Fibroblast of skin of back (primary cell): Measurements from ENCODE around the gene CAPN12.
A peak's percentile ranks its signal among the peaks of the same experiment; 100 is the strongest.
"Not testable (repeated sequence)": the region's sequence is repeated elsewhere in the genome, so short reads cannot be mapped to it uniquely, and the experiment has no call there.

Source experiments
- DNase-seq: peaks from one replicate; pipeline ENCODE4 v3.0.0-alpha.2; 2013

Gene CAPN12

GRCh38 chr19:38770949-38771275 is 26.6 kb upstream of the CAPN12 start:
- not testable (repeated sequence) for DNase-seq

- DNase-seq, result not testable (repeated sequence)
These were observed 26.1 kb upstream of the CAPN12 start for GRCh38 chr19:38770228-38770948.

- peak; percentile 74 for DNase-seq
These were observed 25.4 kb upstream of the CAPN12 start for GRCh38 chr19:38769635-38770211.

- no peak for DNase-seq
These were observed 22.2 kb upstream of the CAPN12 start for GRCh38 chr19:38766276-38767047.

- no peak for DNase-seq
These were observed 20.9 kb upstream of the CAPN12 start for GRCh38 chr19:38765214-38765613.

- DNase-seq, result no peak
These were observed 19.5 kb upstream of the CAPN12 start for GRCh38 chr19:38763795-38764220.

- not testable (repeated sequence) for DNase-seq
These were observed 17.7 kb upstream of the CAPN12 start for GRCh38 chr19:38761884-38762389.

- not testable (repeated sequence) for DNase-seq
These were observed 16.7 kb upstream of the CAPN12 start for GRCh38 chr19:38760805-38761517.

GRCh38 chr19:38759590-38760003 is 15.3 kb upstream of the CAPN12 start:
- DNase-seq, result no peak

- DNase-seq, result not testable (repeated sequence)
These were observed 9.9 kb upstream of the CAPN12 start for GRCh38 chr19:38754196-38754595.

GRCh38 chr19:38753783-38754182 is 9.5 kb upstream of the CAPN12 start:
- not testable (repeated sequence) for DNase-seq

GRCh38 chr19:38745316-38745715 is 1.0 kb upstream of the CAPN12 start:
- DNase-seq, result no peak

GRCh38 chr19:38744874-38745273 is 600 bp upstream of the CAPN12 start:
- no peak for DNase-seq

GRCh38 chr19:38743394-38744297 is 628 bp downstream of the CAPN12 start:
- DNase-seq, result no peak

- DNase-seq, result no peak
These were observed 1.4 kb downstream of the CAPN12 start for GRCh38 chr19:38742906-38743305.

GRCh38 chr19:38742296-38742695 is 2.0 kb downstream of the CAPN12 start:
- no peak for DNase-seq

- DNase-seq, result no peak
These were observed 2.6 kb downstream of the CAPN12 start for GRCh38 chr19:38741670-38742069.

- no peak for DNase-seq
These were observed 3.3 kb downstream of the CAPN12 start for GRCh38 chr19:38740932-38741331.

- DNase-seq, result no peak
These were observed 4.0 kb downstream of the CAPN12 start for GRCh38 chr19:38740257-38740592.

- DNase-seq, result no peak
These were observed 4.6 kb downstream of the CAPN12 start for GRCh38 chr19:38739440-38740256.
